ENCODE results near the gene ADGRA1.
"Not testable (repeated sequence)": the region's sequence is repeated elsewhere in the genome, so short reads cannot be mapped to it uniquely, and the experiment has no call there.

The ADGRA1 gene

DNA sequence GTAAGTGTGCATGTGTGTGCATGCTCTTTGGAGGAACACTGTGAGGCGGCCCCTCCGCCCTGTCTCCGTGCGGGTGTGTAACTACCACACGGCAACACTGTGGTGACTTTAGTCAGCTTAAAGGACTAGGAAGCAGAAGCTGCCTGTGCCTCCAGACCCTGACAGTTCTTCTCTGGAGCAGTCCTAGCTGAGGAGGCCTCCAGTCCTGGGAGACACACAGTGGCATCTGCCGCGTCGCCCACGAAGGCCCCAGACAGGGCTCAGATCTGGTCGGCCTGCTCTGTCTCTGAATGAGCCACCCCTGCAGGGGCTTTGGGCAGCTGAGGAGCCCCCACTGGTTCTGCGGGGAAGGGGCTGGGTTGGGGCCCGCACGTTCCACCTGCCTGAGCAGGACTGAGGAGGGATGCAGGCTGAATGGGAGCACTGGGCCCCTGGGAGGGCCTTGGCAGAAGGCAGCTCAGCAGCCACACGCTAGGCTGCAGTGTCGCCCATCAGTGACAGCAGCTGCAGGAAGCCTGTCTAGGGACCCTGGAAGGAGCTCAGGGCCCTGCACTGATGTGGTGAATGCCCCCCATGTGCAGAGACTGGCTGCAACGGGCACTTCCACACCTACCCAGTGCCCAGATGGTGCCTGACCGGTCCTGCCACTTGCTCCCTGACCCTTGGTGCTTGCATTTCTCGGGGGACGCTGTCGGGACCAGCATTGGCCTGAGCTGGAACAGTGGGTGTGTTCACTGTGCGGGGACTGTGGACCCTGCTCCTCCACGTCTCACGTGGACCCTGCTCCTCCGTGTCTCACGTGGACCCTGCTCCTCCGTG is 45.0 kb downstream of the ADGRA1 start:
- no peak overlapping the region for H3K4me3 ChIP-seq (ENCODE audit: low read length)
- DNase-seq (ENCODE audit: low read depth, low spot score), result no peak

DNA sequence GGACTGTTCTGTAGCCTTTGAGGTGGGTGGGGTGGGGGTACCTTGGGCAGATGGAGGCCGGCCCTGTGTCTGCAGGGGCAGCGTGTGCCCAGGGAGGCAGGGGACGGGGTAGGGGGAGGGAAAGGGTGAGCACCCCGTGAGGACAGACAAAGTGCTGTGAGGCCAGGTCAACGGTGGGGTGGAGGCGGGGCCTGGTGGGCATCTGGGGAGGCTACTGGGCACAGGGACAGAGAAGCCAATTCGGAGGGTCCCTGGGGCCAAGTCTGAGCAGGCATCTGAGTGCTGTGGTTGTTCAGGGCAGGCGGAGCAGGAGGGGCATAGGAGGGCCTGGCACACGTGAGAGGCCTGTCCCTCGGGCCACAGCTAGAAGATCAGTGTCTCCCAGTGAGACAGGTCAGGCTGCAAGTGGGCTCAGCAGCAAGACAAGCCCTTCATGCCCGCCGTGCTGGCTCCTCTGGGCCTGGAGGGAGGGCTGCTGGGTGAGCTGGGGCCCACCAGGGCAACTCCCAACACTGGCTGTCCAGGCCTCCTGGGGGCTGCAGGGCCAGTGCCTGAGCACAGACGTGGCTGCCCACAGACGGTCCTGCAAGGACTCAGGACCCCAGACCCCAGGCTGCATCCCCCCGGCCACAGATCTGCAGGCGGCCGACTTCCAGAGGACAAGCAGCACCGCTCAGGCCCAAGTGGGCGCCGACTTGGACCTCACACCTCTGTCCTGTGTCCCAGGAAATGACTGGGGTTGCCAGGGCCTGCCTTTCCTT is 45.9 kb downstream of the ADGRA1 start:
- no peak for DNase-seq (ENCODE audit: low read depth, low spot score)
- no peak overlapping the region for H3K4me3 ChIP-seq (ENCODE audit: low read length)

DNA sequence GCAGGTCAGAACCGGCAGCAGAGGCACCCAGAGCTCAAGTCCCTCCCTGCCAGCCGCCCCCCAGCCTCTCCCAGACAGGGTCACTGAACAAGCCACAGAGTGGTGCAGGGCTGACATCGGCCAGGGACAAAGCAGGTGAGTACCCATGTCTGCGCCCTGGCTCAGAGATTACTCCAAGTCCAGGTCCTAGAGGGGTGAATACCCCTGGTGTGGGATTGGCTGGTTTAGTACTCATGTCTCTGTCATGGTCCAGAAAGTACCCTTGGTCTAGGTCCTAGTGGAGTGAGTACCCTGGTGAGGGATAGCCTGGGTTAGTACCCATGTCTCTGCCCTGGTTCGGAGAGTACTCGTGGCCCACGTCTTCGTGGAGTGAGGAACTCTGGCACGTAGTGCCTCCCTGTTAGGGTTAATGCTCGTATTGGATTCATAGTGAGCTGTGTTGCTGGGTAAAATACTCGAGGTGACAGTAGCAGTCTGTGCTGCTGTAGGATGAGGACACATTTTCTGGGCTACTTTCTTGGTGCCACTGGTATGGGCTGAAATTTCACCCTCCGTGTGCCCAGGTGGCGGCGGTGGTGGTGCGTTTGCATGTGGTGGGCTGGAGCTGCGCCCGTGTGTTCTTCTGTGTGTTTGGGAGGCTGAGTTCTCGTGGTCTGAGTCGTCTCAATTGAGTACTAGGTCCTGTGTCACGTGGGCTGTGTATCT is 46.8 kb downstream of the ADGRA1 start:
- DNase-seq (ENCODE audit: low read depth, low spot score), result no peak
- H3K4me3 ChIP-seq (ENCODE audit: low read length), result no peak overlapping the region

DNA sequence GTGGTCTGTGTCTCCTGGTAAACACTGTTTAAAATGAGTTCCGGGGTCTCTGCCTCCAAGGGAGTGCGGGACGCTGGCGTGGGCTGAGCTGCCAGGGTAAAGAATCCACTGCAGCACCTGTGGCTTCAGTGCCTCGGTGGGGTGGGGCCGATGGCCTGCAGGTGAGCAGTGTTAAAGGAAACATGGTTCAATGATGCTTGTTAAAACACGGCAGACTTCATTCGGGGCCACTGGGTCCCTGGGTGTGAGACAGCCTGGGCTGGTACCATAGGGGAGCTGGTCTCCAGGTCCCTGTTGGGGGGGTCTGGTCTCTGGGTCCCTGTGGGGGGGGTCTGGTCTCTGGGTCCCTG is 47.4 kb downstream of the ADGRA1 start:
- no peak for DNase-seq (ENCODE audit: low read depth, low spot score)

DNA sequence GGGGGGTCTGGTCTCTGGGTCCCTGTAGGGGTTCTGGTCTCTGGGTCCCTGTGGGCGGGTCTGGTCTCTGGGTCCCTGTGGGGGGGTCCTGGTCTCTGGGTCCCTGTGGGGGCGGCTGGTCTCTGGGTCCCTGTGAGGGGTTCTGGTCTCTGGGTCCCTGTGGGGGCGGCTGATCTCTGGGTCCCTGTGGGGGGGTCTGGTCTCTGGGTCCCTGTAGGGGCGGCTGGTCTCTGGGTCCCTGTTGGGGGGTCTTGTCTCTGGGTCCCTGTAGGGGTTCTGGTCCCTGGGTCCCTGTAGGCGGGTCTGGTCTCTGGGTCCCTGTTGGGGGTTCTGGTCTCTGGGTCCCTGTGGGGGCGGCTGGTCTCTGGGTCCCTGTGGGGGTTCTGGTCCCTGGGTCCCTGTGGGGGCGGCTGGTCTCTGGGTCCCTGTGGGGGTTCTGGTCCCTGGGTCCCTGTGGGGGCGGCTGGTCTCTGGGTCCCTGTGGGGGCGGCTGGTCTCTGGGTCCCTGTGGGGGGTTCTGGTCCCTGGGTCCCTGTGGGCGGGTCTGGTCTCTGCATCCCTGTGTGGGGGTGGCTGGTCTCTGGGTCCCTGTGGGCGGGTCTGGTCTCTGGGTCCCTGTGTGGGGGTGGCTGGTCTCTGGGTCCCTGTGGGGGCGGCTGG is 49.9 kb downstream of the ADGRA1 start:
- not testable (repeated sequence) for DNase-seq (ENCODE audit: low read depth, low spot score); H3K4me3 ChIP-seq (ENCODE audit: low read length)

More for the DNA sequence above, 47.4 kb downstream of the ADGRA1 start:
- no peak overlapping the region for H3K4me3 ChIP-seq (ENCODE audit: low read length)

DNA sequence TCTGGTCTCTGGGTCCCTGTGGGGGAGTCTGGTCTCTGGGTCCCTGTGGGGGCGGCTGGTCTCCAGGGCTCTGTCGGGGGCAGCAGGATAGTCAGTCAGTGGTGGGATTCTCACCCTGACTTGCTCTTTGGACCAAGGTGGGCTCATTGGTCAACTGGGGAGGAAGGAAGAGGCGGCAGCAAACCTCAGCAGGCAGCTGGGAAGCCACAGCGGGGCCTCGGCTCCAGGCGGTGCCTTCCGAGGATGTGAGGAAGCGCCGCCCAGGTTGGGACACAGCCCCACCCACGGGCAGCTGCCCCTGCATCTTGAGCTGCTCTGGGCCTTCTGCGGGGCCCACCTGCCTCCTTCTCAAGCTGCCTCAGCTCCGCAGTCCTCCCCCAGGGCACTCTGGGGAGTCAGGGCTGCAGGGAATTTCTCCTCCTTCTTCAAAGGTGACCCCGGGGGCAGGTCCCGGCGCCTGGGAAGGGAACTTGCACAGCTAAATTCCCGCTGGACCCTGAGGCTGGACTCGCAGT is 51.9 kb downstream of the ADGRA1 start:
- H3K4me3 ChIP-seq (ENCODE audit: low read length), result no peak overlapping the region
- DNase-seq (ENCODE audit: low read depth, low spot score), result no peak

DNA sequence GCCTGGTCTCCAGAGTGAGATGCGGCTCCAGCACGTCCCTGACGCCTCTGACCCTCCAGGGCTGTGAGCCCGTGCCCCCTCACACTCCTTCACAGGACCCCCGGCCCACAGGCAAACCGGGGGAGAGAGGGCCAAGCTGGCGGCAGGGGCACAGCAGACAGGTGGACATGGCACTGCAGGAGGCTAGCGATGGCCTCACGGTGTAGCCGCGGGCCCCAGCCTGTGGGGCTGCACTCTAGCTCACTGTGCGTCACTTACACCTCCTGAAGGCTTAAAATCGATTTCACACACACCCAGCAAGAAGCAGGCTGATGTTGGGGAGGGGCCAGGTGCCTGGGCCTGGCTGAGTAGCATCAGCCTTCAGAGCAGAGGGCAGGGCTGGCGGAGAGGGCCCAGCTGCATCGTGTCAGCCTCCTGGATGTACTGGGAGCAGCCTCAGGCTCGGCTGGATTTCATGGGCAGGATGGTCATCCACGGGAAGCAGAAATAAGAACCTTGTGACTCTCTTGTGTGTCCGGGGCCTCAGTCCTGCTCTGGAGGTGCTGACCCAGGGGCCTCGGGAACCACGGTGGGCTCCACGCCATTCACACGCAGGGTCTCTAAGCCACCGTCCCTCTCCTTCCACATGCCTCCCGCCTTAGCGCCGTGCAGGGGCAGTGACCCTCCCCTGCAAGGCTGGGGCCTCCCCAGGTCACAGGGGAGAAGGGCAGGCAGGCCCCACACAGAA is 52.9 kb downstream of the ADGRA1 start:
- no peak for DNase-seq (ENCODE audit: low read depth, low spot score)
- no peak overlapping the region for H3K4me3 ChIP-seq (ENCODE audit: low read length)

DNA sequence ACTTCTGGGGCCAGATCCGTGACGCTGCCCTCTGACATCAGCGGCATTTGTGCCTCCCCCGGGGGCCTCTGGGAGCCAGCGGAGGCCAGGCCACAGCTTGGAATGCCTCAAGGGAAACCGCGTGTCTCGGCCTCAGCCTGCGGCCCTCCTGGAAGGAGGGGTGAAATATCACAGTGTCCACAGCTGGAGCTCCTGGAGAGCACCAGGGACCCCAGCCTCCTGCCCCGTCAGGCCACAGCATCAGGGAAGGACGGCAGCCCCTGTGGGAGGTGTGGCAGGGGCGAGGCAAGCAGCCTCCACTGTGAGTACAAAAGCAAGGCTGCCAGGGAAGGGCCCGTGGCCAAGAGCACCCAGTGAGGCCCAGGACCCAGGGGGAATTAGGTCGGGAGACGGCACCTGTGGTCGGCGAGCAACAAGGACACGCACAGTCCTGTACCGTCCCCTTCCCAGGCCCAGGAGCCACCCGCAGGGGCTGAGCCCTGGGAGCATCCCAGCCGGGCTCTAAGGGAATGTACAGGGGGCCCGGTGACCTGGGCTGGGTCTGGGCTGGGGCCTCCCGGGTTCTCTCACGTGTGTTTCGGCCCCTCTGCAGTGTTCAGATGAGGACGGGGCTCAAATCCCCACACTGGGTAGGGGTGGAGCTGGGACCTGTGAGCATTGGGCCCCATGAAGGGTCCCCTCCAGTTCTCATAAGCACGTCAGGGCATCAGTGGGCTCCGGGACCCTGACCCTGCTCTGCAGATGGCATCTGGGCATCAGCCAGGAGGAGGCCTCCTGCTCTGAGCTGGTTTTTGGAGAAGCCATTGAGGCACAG is 53.6 kb downstream of the ADGRA1 start:
- H3K4me3 ChIP-seq (ENCODE audit: low read length), result no peak overlapping the region
- no peak for DNase-seq (ENCODE audit: low read depth, low spot score)

DNA sequence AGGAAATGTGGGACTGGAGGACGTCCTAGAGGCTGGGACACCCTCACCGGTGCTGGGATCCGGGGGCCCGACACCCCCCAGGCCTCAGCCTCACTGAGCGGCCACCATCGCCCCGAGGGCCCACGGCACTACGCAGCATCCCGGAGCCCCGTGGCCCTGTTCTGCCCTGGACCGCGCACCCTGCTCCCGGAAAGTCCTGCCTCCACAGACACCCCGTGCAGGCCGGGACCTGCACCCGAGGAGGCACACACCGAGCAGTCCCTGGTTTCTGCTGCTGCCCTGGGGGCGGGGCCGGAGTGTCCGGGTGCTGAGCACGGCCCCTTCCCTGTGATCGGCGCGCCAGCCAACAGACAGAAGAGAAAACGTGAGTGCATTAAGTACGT is 54.2 kb downstream of the ADGRA1 start:
- DNase-seq (ENCODE audit: low read depth, low spot score), result no peak
- no peak overlapping the region for H3K4me3 ChIP-seq (ENCODE audit: low read length)

DNA sequence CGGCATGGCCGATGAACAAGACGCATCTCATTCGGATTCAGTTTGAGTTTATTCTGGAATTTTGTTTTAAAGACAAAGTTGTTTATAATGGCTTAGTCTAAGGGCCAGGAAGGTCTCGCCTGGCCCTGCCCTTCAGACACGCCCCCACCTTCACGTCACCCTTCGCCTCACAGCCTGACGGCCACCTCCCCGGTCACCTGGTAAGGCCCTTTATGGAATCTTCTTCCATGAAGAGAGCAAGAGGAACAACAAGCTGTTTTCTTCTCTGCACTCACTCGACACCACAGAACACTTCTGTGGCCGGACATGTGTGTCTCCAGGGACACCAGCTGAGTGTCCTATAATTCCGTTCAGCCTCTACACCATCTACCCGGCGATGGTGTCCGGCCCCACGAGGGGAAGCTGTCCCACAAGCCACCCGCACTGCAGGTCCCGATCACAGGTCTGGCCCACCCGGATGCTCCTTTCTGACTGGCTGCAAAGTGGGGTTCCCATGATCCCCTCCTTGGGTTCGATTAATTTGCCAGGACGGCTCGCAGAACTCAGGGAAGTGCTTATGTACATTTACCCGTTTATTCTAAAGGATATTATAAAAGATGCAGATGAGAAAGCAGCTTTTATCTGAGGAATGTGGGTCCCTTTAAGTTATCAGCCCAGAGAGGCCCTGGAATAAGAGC is 54.9 kb downstream of the ADGRA1 start:
- no peak for DNase-seq (ENCODE audit: low read depth, low spot score)
- no peak overlapping the region for H3K4me3 ChIP-seq (ENCODE audit: low read length)

DNA sequence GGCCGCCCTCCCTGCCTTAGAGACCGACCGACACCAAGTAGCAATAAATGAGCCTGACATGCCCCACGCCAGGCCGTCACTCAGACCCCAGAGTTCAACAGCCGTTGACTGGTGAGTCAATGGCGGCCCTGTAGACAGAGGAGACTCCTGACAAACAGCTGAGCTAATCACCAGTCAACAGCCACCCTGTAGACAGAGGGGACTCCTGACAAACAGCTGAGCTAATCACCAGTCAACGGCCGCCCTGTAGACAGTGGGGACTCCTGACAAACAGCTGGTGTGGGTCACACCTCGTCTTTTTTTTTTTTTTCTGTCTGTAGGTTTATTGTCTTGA is 55.4 kb downstream of the ADGRA1 start:
- DNase-seq (ENCODE audit: low read depth, low spot score), result no peak
- no peak overlapping the region for H3K4me3 ChIP-seq (ENCODE audit: low read length)

DNA sequence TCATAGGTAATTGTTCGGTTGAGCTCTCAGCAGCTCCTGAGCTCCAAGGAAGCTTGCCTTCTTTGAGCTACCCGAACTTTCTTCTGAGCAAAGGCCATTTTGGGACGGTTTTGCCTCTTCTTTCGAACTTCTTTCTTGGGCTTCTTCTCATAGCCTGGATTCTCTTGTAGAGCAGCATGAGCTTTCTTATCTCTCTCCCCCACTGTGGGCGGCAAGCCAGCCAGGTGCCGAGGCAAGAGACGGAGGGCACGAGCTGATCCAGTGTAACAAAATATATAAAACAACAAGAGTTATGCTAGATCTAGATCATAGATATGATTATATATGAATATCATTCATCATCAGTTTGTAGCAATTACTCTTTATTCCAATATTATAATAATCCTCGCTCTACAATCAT is 55.8 kb downstream of the ADGRA1 start:
- no peak for DNase-seq (ENCODE audit: low read depth, low spot score)
- no peak overlapping the region for H3K4me3 ChIP-seq (ENCODE audit: low read length)

DNA sequence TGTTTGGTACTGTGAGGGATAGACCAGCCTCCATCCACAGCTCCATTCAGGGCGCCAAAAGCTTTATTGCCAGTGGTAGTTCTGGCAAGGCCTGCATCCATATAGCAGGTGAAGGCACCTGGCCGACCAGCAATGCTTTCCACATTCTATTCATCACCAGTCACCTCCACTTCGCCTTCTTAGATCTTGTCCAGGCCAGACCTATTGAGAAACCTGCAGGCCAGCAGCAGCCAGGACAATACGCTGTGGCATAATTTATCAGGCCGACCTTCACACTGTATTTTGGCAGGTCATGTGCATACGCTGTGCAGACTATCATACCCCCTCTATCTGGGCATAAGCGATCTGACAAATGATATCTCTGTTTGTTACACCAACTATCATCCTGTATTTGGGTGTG is 57.0 kb downstream of the ADGRA1 start:
- no peak for DNase-seq (ENCODE audit: low read depth, low spot score)
- no peak overlapping the region for H3K4me3 ChIP-seq (ENCODE audit: low read length)

DNA sequence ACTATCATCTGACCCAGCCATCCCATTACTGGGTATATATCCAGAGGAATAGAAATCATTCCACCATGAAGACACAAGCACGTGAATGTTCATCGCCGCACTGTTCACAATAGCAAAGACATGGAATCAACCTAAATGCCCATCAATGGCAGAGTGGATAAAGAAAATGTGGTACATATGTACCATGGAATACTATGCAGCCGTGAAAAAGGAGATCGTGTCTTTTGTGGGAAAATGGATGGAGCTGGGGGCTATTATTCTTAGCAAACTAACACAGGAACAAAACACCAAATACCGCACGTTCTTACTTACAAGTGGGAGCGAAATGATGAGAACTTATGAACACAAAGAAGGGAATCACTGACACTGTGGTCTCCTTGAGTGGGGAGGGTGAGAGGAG is 62.5 kb downstream of the ADGRA1 start:
- no peak for DNase-seq (ENCODE audit: low read depth, low spot score)
- no peak overlapping the region for H3K4me3 ChIP-seq (ENCODE audit: low read length)

DNA sequence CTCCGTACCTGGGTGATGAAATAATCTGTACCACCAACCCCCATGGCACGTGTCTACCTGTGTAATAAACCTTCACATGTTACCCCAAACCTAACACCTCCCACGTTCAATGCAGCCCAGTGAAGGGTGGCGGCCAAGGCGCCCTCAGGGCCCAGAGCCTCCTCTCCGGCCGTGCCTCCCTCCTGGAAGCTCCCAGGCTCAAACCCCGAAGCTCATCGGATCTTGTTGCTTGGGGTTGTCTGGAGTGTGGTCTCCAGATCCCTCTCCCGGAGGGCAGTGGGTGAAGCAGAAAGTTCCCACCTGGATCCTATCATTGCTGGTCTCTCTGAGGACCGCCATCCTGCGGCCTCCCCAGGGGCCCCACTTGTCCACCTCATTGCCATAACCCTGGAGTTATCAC is 62.9 kb downstream of the ADGRA1 start:
- no peak for DNase-seq (ENCODE audit: low read depth, low spot score)
- no peak overlapping the region for H3K4me3 ChIP-seq (ENCODE audit: low read length)

DNA sequence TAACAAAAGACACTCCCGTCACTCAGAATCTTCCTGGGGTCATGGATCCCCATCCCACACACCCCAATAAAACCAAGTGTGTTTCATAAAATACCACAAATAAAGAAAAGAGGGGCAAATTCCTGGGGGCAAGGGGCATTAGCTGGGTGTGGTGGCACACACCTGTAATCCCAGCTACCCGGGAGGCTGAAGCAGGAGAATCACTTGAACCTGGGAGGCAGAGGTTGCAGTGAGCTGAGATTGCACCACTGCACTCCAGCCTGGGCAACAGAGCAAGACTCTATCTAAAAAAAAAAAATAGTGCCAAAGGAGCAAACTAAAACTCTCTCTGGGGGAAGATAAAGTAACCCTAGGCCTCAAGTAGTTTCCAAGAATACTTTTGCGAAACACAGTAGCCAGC is 63.3 kb downstream of the ADGRA1 start:
- DNase-seq (ENCODE audit: low read depth, low spot score); H3K4me3 ChIP-seq (ENCODE audit: low read length): not testable (repeated sequence)

DNA sequence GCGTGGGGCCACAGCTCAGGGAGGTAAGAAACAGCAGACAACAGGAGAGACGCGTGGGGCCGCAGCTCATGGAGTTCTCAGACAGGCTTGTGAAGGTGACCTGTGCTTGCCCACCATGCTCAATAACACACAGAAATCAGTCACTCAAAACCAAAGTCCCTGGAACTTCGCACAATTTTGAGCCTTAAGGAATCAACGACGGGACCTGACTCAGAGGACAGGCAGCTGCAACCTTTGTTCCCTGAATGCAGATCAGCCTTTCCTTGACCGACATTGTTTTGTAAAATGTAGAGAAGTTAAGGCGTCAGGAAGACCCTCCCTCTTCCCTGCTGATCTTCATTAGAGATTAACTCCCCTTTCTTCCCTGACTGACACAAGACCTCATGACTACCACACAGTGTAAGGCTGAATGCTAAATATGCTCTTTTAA is 63.8 kb downstream of the ADGRA1 start:
- DNase-seq (ENCODE audit: low read depth, low spot score), result no peak
- no peak overlapping the region for H3K4me3 ChIP-seq (ENCODE audit: low read length)

DNA sequence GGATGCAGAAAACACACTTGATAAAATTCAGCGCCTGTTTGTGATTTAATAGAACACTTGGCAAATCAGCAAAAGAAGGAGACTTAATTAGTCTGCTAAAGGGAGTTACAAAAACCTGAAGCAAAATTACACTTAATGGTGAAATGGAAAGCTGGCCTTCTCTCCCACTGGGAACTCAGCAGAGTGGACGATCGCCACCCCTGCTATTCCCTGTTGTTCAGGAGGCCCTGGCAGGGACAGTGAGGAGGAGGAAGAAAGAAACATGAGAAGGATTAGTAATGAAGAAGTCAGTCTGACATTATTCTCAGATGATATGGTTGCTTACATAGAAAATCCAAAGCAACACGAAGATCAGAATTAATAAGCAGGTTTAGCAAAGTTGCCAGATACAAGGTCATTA is 66.7 kb downstream of the ADGRA1 start:
- H3K4me3 ChIP-seq (ENCODE audit: low read length), result no peak overlapping the region
- DNase-seq (ENCODE audit: low read depth, low spot score), result no peak
